Body of pancreas (tissue), 4 donors: ENCODE data around the gene NR3C1. TPM values are rescaled to one million over a fixed set of nuclear protein-coding genes. Genes with fewer than 3 reads are reported as not detected.
A peak's percentile ranks its signal among the peaks of the same experiment; 100 is the strongest.

ENCODE experiments used
- ATAC-seq: fragments of 150-250 bp; one replicate; pipeline ENCODE4 v1.9.1; 2016
- DNase-seq, 4 donors: peaks; one replicate each; pipeline ENCODE4 v3.0.0-alpha.2; 2019
- H3K27ac ChIP-seq, 4 donors: fragments of 200-600 bp; sonication (generic); 1 replicate in 3 of 4; 2 replicates in 1 of 4; pipeline versions ENCODE4 v1.5.1 to v1.6.1; 2016 to 2019; ENCODE audit warnings: mild to moderate bottlenecking in 1 of 4, mixed read lengths in 1 of 4, moderate library complexity in 1 of 4
- H3K27me3 ChIP-seq, 2 donors: fragments of 200-600 bp; sonication (generic); one replicate each; pipeline ENCODE4 v1.6.0; 2016; ENCODE audit warnings: mild to moderate bottlenecking in 1 of 2
- H3K36me3 ChIP-seq, 2 donors: fragments of 200-600 bp; sonication (generic); replicated peaks in 1 of 2; 2 replicates each; pipeline ENCODE4 v1.5.1; 2016; ENCODE audit warnings: low read depth in 2 of 2; ENCODE audit not compliant: insufficient read depth in 1 of 2
- H3K4me1 ChIP-seq: fragments of 200-600 bp; sonication (generic); one replicate; pipeline ENCODE4 v1.6.0; 2016
- H3K4me3 ChIP-seq, 2 donors: fragments of 200-600 bp; sonication (generic); 1 replicate in 1 of 2; 2 replicates in 1 of 2; pipeline ENCODE4 v1.5.1; 2016 to 2019
- H3K9me3 ChIP-seq, 3 donors: fragments of 200-600 bp; sonication (generic); 1 replicate in 2 of 3; 2 replicates in 1 of 3; pipeline ENCODE4 v1.5.1; 2016
- POLR2A ChIP-seq, 3 donors: fragments of 450-650 bp; IDR thresholded peaks; one replicate each; pipeline ENCODE4 v1.6.1; 2016; ENCODE audit warnings: antibody characterized with exemption in 3 of 3, mild to moderate bottlenecking in 2 of 3
- WGBS, 2 donors: methylation state at CpG; one replicate each; pipeline ENCODE4 v1.1.5; 2017; 5-methylcytosine and 5-hydroxymethylcytosine counted together
- intact Hi-C: fragments of 100-400 bp; cut with DNase I; formaldehyde crosslinking; loops from one replicate; pipeline ENCODE4 v1.15.1; 2023
- total RNA-seq, 2 donors: library from RNA; depleted of rRNA; stranded (reverse); fragments of >200 nt; gene quantifications; one replicate each; pipeline ENCODE4 v1.1.0, GENCODE V29; 2016
- TF ChIP-seq, protein P1 (sequence below), 7 experiments: fragments of 450-650 bp in 4 of 7; fragments of 200-600 bp in 3 of 7; sonication (generic) in 3 of 7; IDR thresholded peaks; one replicate each; pipeline ENCODE4 v1.5.1; 2016 to 2019; ENCODE audit warnings: antibody characterized with exemption in 7 of 7

NR3C1 gene
- total RNA-seq, 2 donors from 2014 or later, result 18.5 to 25.2 TPM

DNA sequence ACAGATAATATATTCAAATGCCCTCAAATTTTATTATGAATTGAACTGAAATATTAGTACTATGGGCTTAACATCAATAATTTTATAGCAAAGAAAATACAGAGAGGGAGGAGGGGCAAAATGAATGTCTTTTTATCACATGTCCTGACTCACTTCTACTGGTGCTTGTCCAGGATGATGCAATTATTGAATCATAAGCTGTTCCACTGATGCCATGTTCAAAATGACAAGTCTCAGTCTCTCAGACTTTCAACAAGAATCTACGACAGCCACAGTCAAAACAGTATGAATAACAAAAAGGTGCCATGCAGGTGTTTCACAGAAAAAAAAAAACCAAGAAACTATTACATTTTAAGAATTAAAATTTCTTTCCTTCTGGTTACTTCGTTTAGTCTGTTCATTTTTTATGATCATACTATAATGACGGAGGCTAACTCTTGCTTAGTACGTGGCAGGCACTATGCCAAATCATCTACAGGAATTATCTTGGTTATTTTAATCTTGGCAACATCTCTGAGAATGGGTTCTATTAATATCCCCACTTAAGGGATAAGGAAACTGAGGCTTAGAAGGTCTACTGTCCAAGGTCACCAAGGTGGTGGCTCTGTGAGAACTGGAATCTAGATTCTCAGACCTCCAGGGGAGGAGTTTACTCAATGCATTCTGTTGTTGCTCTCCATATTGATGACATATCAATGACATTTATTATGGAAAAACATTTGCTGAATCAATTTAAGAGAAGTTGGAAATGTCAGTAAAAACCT lies 61.5 kb downstream of the NR3C1 start:
- Histone ChIP-seq H3K27ac (no peak overlapping the region), H3K27me3 (no peaks in the 10 kb centered on the region), H3K9me3 (no peaks in the 10 kb centered on the region), H3K4me3 (no peak overlapping the region), H3K36me3 (no peaks in the 10 kb centered on the region), H3K4me1 (peaks cover 30% of the 10 kb centered on the region)
- TF ChIP-seq, protein P1, sequence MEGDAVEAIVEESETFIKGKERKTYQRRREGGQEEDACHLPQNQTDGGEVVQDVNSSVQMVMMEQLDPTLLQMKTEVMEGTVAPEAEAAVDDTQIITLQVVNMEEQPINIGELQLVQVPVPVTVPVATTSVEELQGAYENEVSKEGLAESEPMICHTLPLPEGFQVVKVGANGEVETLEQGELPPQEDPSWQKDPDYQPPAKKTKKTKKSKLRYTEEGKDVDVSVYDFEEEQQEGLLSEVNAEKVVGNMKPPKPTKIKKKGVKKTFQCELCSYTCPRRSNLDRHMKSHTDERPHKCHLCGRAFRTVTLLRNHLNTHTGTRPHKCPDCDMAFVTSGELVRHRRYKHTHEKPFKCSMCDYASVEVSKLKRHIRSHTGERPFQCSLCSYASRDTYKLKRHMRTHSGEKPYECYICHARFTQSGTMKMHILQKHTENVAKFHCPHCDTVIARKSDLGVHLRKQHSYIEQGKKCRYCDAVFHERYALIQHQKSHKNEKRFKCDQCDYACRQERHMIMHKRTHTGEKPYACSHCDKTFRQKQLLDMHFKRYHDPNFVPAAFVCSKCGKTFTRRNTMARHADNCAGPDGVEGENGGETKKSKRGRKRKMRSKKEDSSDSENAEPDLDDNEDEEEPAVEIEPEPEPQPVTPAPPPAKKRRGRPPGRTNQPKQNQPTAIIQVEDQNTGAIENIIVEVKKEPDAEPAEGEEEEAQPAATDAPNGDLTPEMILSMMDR (IDR thresholded peaks at IDR 0.05), result no peak
- TF ChIP-seq POLR2A (IDR thresholded peaks at IDR 0.05), result no peak
- ATAC-seq (no peak), DNase-seq (no peak)
- 74 to 76% methylated on average over 4 of the region's 4 CpGs for WGBS, 2 donors
- intact Hi-C loops, result no loop called here

DNA sequence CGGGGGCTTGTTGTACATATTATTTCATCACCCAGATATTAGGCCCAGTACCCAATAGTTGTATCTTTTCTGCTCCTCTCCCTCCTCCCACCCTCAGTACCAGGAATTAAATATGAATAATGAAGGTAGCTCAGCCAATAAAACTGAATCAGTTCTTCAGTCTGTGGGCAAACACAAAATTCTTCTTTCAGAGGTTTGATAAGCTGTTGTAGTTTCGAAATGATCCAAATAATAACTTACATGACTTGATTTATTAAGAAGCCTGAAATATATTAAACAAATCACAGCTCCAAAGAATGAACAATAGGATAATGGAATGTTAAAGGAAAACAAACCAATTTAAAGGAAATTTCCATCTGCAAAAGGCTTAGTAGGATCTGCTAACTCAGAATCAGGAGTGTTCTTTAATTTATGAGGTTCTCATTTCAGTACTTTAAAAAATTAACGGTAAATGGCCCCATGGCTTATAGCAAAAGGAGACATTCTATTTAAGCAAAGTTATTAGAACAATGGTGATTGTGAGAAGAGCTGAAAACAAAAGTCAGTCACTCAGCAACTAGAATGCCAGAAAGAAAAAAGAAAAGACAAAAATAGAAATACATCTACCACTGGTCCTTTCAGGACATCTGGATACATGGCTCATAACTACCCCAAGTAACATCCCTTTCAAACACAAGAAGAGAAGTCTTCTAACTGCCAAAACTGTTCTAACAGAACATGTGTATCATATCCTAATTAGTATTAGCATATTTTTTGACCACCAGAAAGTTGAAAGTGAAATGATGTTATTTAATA lies 62.4 kb downstream of the NR3C1 start:
- no peak for ATAC-seq
- no peak for TF ChIP-seq POLR2A (IDR thresholded peaks at IDR 0.05)
- TF ChIP-seq, protein P1 (IDR thresholded peaks at IDR 0.05), result no peak
- WGBS, 2 donors, result 82 to 89% methylated on average over 3 of the region's 3 CpGs
- Histone ChIP-seq H3K4me1 (peaks cover 30% of the 10 kb centered on the region), H3K36me3 (no peaks in the 10 kb centered on the region), H3K27me3 (no peaks in the 10 kb centered on the region), H3K4me3 (no peak overlapping the region), H3K27ac (no peak overlapping the region), H3K9me3 (no peaks in the 10 kb centered on the region)
- intact Hi-C loops, result no loop called here
- no peak for DNase-seq

DNA sequence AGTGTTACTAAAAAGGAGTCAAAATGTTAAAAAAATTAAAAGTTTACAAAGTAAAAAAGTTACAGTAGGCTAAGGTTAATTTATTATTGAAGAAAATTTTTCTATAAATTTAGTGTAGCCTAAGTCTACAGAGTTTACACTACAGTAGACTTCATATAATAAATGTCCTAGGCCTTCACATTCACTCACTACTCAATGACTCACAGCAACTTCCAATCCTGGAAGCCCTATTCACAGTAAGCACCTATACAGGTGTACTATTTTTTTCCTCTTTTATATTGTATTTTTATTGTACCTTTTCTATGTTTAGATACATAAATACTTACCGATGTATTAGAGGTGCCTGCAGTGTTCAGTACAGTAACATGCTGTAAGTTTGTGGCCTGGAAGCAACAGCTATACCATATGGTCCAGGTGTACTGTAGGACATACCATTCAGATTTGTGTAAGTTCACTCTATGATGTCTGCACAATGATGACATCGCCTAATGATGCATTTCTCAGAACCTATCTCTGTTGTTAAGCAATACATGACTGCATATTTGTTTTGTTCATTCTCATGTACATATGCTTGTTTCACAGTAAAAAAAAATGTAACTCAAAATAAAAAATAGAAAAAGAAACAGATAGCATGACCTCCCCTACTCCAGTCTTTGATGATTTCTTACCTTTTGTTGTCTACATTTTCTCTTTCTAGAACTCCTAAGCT lies 64.7 kb downstream of the NR3C1 start:
- no peak for TF ChIP-seq POLR2A (IDR thresholded peaks at IDR 0.05)
- TF ChIP-seq, protein P1 (IDR thresholded peaks at IDR 0.05), result no peak
- DNase-seq (no peak), ATAC-seq (no peak)
- Histone ChIP-seq H3K9me3 (no peaks in the 10 kb centered on the region), H3K36me3 (no peaks in the 10 kb centered on the region), H3K27me3 (no peaks in the 10 kb centered on the region), H3K4me1 (peaks cover 30% of the 10 kb centered on the region), H3K4me3 (no peak overlapping the region), H3K27ac (peak overlapping the region in 1 of 4 donors; percentile 13)
- 85 to 91% methylated on average over 2 of the region's 2 CpGs for WGBS, 2 donors
- intact Hi-C loops, result no loop called here

DNA sequence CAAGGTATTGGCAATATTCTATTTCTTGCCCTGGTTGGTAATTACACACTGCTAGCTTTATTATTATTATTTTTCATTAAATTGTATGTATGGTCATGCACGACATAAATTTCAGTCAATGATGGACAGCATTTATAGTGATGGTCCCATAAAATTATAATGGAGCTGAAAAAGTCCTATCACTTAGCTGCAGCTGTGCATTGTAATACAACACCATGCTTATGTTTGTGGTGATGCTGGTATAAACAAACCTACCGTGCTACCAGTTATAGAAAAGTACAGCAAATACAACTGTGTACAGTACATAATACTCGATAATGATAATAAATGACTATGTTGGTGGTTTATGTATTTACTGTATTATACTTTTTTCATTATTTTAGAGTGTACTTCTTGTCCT lies 65.5 kb downstream of the NR3C1 start:
- 56 to 62% methylated on average over 3 of the region's 3 CpGs for WGBS, 2 donors

DNA sequence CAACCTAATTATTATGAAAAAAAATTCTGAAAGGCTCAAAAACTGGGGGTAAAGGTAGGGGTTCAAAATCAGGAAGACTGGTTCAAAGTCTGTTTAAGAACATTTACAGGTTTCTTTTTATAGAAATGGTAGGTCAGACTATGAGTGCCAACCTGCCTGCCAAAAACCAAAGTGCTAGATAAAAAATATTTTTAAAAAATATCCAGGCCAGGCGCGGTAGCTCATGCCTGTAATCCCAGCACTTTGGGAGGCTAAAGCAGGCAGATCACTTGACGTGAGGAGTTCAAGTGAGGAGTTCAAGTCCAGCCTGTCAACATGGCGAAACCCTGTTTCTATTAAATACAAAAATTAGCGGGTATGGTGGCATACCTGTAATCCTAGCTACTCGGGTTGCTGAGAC lies 67.0 kb downstream of the NR3C1 start:
- no peaks in the 10 kb centered on the region for H3K9me3 ChIP-seq
- intact Hi-C loops, result no loop called here
- DNase-seq (no peak), ATAC-seq (no peak)
- H3K27ac ChIP-seq, result no peak overlapping the region
- no peak overlapping the region for H3K4me3 ChIP-seq
- H3K27me3 ChIP-seq, result no peaks in the 10 kb centered on the region
- H3K4me1 ChIP-seq, result peaks cover 20% of the 10 kb centered on the region
- TF ChIP-seq POLR2A (IDR thresholded peaks at IDR 0.05), result no peak
- TF ChIP-seq, protein P1 (IDR thresholded peaks at IDR 0.05), result no peak
- H3K36me3 ChIP-seq, result no peaks in the 10 kb centered on the region
- 82 to 86% methylated on average over 6 of the region's 6 CpGs for WGBS, 2 donors

More for the DNA sequence above, 65.5 kb downstream of the NR3C1 start:
- DNase-seq (no peak), ATAC-seq (no peak)
- no peaks in the 10 kb centered on the region for H3K9me3 ChIP-seq
- peaks cover 30% of the 10 kb centered on the region for H3K4me1 ChIP-seq
- intact Hi-C loops, result no loop called here
- H3K36me3 ChIP-seq, result no peaks in the 10 kb centered on the region
- no peak for TF ChIP-seq POLR2A (IDR thresholded peaks at IDR 0.05)
- no peak overlapping the region for H3K4me3 ChIP-seq
- H3K27ac ChIP-seq, result no peak overlapping the region
- no peaks in the 10 kb centered on the region for H3K27me3 ChIP-seq
